ENCODE measurements around the gene DNAJC6.
A peak's percentile ranks its signal among the peaks of the same experiment; 100 is the strongest.

DNAJC6 gene

DNA sequence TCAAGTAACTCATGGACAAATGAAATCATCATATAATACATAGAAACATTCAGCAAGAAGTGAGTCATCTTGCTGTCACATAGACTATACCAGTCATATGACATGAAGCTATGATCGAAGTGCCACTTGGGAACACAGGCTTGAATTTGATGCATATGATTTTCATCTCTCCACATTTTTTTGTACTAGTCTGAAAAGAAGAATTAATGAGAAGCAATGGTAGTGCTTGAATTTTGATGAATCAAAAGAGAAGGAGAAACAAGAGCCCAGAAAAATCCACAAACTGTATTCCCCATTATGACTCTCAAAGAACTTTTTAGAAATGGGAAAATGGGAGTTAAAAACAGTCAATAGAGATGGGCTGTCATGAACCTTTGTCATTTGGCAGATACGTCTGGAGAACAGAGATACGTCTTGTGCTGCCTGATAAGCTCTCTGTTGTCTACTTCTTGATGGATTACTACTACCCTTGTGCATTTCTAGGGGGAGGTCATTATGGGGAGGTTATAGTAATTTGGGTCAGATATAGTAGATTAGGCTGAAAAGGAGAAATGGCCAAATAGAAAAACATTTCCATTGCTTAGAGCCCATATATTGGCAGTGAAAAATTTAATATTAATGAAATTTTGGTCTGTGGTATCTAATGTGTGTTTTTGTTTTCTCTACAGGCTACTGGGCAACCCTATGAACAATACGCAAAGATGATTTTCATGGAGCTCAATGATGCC is 103.1 kb downstream of the DNAJC6 start:
- DNase-seq, result no peak

DNA sequence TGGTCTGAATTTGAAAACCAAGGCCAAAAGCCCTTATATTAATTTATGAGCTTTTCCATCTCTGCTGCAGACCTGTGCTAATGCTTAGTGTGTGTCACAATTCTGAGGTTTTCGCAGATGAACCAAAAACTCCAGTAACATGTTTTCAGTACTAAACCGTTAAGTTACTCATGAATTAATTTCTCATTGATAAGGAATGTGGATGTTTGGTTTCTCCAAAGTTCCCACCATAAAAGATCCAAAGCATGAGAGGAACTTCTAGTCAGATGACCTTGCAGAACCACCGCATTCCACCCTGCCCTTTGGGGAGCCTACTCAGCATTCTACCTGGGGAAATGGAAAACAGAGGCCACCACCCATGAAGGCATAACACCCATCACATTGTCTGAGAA is 103.6 kb downstream of the DNAJC6 start:
- DNase-seq, result no peak

DNA sequence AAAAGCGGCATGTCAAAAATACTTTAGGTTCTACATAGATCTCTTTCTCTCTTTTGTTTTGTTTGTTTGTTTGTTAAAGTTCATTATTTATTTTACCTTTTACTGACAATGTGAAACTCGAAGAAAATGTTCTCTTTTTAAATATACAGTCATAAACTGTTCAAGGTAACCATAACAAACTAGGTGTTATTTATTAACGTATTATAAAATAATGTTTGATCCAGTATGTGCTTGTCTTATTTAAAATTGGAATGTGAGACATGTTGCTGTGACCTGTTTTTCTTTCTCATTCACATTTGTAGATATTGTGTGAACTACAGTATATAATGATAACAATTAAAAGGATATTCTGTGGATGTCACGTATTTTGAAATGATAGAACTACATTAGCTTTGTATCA is 105.2 kb downstream of the DNAJC6 start:
- no peak for DNase-seq

DNA sequence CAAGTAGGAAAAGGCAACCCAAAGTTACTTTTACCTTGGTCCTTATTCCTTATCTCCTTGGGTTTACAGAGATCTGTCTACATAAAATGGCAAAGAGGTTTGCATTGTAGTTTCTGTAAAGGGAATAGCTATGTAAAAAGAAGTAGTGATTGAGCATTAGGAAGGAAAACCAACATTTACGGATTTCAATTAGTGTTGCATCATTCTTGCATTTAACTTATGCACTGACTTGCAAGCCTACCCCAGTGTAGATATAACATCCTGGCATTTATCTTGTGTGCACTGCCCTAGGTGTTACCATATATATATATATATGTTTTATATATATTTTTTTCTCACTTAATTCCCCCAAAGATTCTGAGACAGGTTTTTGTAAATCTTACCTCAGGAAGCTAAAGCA is 107.4 kb downstream of the DNAJC6 start:
- DNase-seq, result no peak

DNA sequence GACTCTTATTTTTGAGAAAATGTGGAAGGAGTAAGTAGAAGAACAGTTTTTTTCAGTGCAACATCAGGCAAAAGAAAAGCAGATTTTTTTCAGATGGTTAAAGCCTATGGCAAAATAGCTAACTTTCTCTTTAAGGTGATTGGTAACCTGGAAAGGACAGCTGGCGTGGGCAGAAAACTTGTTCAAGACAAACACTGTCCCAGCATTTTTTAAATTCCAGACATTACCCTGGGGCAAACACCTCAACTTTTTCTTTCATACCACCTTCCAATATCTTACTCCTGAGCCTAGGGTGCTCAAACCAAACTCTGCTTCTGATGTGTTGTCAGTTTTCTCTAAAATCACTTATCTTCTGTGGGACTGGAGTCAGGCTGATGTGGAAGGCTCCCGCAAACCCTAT is 108.4 kb downstream of the DNAJC6 start:
- DNase-seq, result no peak

DNA sequence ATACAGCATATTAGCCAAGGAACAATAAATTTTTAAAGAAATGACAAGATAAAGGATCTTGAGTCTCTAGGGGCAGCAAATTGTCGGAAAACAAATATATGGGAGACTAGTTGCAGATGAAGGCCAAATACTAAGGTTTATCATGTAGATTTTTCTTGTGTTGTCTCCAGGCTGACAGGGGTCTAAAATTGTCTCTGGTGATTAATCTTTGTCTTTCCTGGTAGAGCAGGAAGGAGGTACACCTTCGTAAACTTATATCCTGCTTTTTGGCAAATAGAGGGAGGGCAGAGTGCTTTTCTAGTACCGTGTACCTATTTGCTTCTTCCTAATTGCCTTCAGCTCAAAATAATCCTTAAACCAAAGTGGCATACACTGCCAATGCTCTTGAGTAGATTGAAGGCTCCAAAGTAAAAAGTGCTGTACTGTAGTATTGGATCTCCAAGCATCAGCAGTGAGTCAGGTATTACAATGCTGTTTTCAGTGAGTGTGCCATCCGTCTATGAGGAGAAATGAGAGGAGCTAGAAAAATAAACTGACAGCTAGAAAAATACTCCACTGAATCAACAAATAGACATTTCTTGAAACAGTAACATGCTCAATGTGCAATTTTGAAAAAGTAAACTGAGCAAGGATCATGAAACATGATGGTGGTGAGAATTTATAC is 109.3 kb downstream of the DNAJC6 start:
- DNase-seq, result no peak

DNA sequence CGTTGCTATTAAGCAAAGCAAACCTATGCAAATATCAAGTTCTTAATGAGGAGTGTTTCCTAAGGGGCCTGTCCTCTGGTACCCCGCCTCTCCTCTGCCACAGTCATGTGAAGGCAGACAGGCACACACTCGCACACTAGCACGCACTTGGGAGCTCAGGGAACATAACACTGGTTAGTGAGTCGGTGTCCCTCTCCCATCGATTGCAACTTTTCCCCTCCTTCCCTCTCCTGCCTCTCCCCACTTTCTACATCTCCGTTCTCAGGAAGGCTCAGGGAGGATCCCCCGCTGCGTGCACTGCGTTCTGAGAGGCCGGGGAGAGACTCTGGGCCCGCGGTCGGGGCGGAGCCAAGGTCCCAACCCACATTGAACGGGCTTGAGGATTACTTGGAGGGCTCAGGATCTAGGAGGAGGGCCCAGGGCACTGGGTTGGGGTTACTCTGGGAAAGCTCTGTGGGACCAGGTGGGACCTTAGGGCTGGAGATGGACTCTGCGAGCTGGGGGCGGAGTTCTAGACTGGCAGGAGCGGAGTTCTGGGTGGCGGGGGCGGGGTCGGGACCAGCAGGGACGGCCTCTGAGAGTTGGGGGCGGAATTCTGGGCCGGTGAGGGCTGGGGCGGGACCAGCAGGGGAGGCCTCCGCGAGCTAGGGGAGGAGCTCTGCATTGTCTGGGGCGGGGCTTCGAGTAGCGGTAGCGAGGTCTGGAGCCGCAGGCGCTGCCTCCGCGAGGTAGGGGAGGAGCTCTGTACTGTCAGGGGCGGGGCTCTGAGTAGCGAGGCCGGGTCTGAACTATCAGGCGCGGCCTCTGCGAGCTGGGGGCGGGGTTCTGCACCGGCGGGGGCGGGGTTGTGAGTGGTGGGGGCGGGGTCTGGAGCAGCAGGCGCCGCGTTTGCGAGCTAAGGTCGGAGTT is 110.6 kb downstream of the DNAJC6 start:
- peak; percentile 89 for DNase-seq

DNA sequence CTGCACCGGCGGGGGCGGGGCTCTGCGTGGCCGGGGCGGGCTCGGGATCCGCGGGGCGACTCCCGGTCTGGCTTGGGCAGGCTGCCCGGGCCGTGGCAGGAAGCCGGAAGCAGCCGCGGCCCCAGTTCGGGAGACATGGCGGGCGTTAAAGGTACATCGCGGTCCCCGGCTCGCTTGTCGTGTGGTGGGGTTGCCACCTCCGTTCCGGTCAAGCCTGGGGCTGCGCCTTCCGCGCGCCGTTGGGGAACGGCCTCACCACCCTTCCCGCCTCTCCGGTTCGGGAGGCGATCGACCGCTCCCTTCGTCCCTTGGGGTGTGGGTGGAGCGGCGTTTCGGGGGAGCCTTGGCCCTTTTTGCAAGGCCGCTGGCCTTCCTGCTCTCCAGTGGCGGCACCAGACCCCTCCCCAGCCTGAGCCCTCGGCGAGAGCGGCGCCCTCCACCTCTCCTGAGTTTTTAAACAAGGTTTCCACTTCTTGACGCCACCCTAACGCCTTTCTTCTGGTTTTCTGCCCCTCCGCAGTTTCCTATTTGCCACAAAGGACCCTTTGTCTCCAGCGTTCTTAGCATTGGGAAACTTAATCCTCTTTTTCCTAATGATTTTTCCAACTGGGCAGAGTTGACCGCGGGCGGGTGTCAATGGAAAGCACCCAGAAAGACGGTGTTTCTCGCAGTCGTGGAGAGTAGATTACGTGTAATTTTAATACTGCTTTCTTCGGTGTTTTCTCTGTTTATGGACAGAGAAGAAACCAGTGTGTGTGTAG is 111.4 kb downstream of the DNAJC6 start, which contains the start of the genes LEPR and LEPROT:
LEPR (plus strand) TSS at position 79 of the 761 bp plus-strand sequence. CDS start 144,898 bp downstream, outside the sequence.
LEPROT (plus strand) TSS at position 79 of the 761 bp plus-strand sequence; CDS start at position 136, 57 bp downstream.
- DNase-seq, result peak; percentile 31

DNA sequence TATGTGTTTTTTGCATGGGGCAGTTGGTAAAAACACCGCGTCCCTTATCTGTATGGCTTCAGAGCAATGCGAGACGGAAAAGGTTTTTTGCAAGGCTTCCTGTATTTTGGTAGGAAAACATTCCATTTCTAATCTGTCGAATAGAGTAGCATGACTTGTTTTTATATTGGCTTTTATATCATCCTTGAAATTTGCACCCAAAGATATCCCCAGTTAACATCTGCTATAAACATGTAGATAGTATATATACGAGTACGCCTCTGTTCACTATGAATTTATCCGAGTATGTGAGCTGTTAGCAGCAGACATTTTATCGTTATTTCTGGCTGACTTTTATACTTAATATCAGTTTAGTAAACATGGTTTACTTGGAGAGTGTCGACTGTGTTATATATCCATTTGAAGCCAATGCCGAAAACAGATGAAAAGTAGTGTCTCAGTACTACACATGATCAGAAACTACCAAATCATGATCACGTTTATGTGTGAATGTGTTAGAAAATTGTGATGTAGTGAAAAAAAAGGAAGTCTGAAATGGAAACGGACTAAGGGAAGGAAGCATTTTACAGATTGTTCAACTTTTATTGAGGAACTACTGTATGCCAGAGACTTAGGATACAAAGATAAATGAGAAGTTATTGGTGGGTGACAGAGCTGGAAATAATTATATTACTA is 112.1 kb downstream of the DNAJC6 start:
- peak; percentile 63 for DNase-seq

DNA sequence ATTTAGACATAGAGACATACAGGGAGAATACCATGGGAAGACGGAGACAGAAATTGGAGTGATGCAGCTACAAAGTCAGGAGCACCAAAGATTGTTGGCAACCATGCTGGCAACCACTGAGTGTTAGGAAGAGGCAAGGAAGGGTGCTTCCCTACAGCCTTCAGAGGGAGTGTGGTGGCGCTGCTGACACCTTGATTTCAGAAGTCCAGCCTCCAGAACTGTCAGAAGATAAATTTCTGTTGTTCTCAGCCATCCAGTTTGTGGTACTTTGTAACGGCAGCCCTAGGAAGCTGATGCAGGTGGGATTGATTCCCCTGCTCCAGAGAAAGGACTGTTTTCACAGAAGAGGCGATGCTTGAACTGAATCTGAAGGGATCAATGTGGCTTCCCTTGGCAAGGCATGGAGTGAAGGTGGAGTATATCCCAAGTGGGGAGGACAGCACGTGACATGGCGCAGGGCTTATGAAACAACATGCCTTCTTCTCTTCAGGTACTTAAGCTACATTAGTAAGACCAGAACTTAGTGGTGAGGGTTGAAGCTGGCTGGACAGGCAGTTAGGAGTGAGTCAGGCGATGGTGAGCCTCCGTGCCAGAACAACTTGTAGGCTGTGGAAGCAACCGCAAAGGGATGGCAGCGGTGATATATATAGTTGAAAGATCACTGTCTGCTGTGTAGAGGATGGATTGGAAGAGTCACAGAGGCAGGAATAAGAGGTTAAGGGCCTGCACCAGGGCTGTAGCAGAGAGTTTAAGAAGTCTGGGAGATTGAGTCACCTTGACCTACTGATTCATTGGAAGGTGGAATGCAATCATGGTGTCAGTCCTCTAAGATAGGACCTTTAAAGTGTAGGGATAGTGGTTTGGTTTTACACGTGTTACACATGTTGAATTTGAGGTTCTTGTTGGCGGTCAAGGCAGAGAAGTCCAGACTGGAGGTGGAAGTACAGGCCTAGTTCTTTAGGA is 113.2 kb downstream of the DNAJC6 start:
- DNase-seq, result no peak

DNA sequence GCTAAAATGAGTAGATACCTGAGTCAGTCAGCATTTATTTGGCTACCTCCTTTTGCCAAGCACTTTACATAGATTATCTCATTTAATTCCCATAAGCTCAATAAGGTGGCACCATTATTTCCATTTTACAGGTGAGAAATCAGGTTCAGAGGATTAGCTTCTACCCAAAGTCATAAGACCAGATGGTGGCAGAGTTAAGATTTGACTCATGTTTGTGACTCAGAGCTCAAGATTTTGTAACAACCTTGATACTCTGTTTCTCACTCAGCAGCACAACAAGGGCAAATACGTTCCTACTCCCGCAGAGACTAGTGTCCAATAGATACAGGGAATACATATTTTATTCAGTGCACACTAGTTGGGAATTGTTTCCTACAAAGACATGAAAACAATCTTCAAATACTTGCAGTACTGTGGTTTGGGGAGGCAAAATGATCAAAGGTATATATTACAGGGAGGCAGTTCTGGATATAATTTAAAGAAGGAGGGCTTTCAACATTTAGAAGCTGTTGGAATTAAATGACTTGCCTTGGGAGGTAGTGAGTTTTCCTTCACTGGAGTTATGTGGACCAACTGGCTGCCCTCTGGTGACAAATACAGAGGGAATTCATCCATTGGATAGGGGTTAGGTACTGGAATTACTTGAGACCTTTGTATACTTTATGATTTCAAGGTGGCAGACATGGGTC is 114.7 kb downstream of the DNAJC6 start:
- DNase-seq, result no peak

DNA sequence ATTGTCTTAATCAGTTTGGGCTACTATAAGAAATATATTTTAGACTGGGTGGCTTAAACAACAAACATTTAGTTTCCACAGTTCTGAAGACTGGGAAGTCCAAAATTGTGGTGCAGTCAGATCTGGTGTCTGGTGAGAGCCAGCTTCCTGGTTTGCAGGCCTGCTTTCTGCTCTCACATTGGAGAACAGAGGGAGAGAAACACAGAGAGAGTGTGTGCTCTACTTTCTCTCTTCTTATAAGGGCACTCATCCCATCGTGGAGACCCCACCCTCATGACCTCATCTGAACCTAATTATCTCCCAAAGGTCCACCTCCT is 115.2 kb downstream of the DNAJC6 start:
- no peak for DNase-seq

DNA sequence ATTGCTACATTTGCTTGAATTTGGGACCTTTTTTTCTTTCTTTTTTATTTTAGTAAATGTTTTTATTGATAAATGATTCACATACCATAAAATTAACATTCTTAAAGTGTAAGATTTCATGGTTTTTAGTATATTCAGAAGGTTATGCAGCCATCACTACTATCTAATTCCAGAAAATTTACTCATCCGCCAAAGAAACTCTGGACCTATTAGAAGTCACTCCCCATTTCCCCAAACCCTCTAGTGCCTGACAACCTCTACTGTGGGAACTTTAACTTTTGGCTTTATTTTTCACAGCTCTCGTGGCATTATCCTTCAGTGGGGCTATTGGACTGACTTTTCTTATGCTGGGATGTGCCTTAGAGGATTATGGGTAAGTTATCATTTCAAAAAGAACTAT is 115.7 kb downstream of the DNAJC6 start:
- no peak for DNase-seq

DNA sequence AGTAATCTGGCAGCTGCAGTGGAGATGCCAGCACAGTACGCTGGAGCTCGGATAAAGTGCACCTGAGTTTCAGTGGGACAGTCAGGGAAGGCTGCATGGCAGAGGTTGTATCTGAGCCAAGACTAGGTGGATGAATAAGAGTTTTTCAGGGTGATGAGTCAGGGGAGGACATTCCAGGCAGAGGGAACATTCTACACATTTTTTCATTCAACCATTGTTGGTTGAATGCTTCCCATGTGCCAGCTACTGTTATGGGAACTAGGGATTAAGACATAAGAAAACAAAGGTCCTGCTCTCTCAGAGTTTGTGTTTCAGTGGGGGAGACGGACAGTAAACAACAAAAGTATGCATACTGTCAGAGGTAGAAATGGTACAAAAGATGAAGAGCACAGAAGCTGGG is 116.4 kb downstream of the DNAJC6 start:
- DNase-seq, result no peak

DNA sequence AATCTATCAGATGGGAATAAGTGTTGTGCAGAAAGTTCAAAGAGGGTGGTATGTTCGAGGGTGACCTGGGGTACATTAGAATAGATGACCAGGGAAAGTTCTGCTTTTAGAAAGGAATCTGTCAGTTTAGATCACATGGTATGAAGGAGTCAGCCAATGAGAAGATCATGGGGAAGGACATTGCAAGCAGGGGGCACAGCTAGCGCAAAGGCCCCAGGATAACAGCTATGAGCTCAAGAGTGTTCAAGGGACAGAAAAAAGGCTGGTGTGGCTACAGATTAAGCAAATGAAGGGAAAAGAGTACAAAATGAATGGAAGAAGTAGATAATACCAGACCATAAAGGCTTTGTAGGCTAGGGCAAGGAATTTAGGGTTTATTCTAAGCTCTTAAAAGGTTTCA is 119.7 kb downstream of the DNAJC6 start:
- no peak for DNase-seq

DNA sequence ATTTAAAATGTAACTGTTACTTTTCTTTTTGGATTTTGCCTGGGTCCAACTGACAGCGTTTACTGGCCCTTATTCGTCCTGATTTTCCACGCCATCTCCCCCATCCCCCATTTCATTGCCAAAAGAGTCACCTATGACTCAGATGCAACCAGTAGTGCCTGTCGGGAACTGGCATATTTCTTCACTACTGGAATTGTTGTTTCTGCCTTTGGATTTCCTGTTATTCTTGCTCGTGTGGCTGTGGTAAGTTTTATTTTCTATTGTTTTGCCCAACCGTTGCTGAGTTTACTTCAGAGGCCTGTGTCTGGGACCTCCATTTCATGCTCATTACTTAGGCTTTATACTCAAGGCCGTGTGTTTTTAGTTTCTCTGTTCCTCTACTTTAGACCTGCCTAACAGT is 120.5 kb downstream of the DNAJC6 start:
- no peak for DNase-seq

DNA sequence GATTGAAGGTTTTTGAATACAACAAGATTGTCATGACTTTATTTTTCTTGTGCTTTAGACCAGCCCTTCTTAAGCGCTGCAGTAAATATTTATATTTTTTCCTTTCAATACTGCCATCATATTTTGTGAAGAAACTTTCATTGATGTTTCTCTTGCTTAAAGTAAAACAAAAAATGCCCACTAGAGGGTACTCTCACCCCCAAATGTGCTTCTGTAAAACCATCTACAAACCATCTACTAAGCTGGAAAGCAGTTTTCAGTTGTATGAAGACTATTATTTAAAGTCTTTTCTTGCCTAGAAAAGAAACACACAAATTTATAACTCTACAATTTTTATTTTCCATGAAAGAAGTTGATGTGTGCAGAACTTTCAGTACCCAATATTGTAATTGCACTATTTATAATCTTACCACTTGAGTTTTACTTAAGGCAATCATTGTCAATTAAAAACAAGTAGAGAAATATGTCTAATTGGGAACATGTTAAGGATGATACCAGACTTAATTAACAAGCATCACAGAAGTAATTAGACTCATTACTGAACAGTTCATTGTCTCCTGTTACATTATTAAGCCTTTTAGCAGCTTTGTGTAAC is 121.9 kb downstream of the DNAJC6 start:
- DNase-seq, result peak; percentile 1

DNA sequence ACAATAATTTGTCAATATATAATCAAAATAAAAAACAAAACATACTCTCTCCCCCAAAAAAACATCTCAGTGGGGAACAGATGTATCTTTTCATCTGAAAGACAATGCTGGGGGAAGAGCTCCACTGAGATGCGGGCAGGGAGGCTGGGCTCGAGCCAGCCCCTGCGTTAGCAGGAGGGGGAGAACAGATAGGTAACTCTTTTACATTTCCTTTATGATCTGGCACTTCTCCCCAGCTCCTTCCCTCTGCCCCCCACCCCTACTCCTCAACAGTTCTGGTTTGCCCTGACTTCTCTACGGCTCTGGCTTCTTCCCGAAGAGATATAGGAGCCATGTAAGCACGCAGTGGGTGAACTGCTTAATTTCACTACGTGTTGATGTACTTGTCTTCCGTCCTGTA is 123.6 kb downstream of the DNAJC6 start:
- no peak for DNase-seq

DNA sequence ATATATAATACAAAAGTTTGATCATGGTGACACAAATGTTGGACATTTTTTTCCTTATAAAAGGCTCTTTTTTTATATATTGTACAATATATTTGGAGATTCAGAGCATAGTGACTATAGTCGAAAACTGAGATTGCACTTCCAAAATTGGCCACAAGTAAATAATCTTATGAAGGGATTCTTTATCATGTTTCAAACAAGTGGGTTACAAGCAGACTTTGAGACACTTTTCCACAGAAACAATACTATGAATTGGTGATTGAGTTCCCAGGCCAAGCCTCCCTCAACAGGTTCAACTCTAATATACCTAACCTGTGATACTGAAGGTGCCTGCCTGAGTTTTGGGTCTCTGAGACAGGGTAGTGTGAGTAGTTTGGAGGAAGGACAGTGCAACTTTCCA is 124.9 kb downstream of the DNAJC6 start:
- DNase-seq, result no peak

DNA sequence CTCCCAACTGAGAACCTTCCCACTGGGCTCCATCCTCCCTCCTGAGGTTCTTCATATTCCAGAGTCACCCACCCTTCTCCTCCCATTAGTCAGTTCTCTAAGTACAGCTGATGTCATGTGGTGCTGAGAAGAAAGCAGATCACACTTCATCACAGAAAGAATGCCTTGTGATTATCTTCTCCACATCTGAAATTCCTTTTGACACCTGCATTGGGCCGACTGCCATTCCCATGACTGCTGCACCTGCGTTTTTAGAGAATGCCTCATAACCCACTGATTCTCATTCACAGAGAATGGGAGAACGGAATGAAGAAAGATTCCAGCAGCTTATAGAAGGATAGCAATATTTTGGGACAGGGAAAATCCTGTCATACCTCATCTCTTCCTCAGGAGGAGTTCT is 125.4 kb downstream of the DNAJC6 start:
- DNase-seq, result no peak
